SIG-M5 (cell line): Measurements from ENCODE around the gene CILP2.

Experiments used
- DNase-seq: peaks from one replicate; lab custom pipeline; 2025; lab: John Stamatoyannopoulos, UW

Gene CILP2

GRCh38 chr19:19505669-19506326 lies 32.3 kb upstream of the CILP2 start:
- DNase-seq = no peak

DNA sequence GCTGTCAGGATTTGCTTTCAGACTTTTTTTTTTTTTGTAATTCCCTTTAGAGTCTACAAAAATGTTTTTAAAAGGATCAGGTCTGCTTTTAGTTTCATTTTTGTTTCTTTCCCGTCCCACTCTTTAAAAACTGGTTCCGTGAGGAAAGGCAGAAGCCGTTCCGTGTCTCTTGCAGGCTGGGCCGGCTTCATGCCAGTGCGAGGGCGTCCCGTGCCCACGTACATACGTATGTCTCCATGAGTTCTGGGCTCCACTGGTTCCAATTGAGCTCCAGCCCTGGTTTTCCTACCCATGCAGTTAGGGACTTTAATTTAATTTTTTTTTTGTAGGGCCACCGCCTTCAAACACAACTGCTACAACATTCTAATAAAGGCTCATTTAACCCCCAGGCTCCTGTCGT lies 31.5 kb upstream of the CILP2 start:
- DNase-seq = no peak

GRCh38 chr19:19507354-19507753 lies 30.7 kb upstream of the CILP2 start:
- no peak for DNase-seq

- no peak for DNase-seq
Measured at GRCh38 chr19:19508217-19508616, 29.8 kb upstream of the CILP2 start.

DNA sequence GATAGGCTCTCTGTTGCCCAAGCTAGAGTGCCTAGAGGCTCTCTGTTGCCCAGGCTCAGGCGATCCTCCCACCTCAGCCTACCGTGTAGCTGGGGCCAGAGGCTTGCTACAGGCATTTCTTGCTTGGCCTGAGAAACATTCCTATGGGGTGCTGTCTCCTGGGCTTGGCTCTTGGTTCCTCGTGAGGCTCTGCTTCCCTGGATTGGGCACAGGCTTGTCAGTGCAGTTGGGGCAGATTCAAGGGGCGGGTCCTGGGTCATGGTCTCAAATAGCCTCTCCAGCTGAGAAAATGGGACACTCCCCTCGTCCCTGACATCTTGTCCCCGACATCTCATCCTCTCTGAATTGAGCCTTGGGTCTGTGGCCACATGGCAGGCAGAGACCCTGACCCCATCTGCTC lies 27.6 kb upstream of the CILP2 start:
- DNase-seq = no peak

DNA sequence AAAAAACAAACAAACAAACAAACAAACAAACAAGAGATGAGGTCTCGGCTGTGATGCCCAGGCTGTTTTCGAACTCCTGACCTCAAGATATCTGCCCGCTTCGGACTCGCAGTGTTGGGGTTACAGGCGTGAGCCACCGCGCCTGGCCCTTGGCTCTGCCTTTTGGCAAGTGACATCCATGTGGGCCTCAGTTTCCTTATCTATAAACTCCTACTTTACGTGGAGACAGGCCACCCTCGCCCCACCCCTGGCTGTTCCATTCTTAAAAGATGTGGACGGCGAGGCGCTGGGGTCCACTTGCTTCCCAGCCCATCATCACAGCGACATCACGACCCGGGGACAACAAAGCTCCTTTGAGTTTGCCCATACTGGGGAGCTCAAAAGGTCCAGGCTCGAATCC lies 24.4 kb upstream of the CILP2 start:
- no peak for DNase-seq

- no peak for DNase-seq
Measured at GRCh38 chr19:19514215-19514657, 23.8 kb upstream of the CILP2 start.

GRCh38 chr19:19514881-19515641 lies 23.0 kb upstream of the CILP2 start, which contains the start of gene TSSK6:
Gene TSSK6, minus strand, starts transcription at chr19:19515548. Its CDS starts 121 bp downstream, at chr19:19515427.
- no peak for DNase-seq

DNA sequence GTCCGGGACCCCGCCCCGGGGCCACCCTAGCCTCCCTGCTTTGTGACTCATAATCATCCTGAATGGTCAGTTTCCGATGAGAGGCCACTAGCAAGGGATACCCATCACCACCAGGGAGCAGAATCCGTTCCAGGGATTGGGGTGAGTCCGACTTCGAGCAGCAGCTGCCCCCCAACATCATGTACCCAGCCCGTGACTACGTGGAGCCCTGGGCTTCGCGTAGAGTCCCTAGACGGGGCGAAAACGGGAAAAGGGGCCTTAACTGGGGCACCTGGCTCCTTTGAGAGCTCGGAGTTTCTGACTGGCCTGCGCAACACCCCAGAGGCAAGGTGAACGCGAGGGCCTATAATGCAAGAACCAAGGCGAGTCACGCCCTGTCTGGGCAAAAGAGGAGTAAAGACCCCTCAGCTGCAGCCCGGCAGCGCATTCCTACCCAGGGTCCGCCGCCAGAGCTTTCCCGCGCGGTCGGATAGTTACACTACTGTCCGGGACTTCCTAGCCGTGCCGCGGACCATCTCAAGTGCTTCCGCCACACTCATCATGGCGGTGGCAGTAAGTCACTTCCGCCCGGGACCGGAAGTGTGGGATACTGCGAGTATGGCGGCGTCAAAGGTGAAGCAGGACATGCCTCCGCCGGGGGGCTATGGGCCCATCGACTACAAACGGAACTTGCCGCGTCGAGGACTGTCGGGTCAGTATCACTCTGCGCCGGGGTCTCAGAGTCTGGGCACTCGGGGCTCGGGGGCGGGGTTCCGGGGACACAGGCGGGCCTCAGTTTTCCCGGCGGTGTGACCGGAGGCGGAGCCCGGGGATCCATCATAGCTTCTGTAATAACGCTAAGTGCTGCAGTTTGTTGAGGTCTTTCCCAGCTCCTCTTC lies 22.2 kb upstream of the CILP2 start, which contains the start of gene NDUFA13:
Gene NDUFA13, plus strand, starts transcription at position 584 of the 878 bp plus-strand sequence. Its CDS starts 14 bp downstream, at position 598.
- peak; percentile 29 for DNase-seq

DNA sequence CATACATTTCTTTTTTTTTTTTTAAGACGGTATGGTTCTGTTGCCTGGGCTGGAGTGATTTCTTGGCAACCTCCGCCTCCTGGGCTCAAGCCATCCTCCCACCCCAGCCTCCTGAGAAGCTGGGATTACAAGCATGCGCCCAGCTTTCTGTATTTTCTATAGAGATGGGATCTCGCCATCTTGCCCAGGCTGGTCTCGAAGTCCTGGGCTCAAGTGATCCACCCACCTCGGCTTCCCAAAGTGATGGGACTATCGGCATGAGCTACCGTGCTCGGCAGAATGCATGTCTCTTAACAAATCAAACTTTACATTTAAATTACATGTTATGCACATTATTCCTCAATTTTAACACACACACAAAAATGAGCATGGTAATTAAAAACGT lies 20.8 kb upstream of the CILP2 start:
- DNase-seq = no peak

DNA sequence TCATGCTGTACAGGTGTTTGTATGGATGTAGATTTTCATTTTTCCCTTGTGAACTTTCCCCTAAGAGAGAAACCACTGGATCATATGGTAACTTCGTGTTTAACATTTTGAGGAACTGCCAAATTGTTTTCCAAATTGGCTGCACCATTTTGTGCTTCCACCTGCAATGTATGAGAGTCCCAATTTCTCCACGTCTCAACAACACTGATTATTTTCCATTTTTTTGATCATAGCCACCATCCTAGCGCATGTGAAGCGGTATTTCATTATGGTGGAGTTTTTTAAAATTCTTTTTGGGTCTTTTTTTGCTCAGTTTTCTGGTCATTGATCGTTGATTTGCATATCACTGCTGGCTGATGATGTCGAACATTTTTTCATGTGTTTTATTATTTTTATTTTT lies 17.1 kb upstream of the CILP2 start:
- no peak for DNase-seq

DNA sequence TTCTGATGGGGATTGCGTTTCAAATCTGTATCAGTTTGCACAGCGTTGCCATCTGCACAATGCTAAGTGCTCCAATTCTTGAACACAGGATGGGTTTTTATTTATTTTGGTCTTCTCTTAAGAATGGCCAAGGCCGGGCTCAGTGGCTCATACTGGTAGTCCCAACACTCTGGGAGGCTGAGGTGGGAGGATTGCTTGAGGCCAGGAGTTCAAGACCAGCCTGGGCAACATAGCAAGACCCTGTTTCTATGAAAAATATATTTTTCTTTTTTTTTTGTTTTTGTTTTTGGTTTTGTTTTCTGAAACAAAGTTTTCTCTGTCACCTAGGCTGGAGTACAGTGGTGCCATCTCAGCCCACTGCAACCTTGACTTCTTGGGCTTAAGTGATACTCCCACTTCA lies 14.9 kb upstream of the CILP2 start:
- DNase-seq = no peak

GRCh38 chr19:19524053-19524452 lies 14.0 kb upstream of the CILP2 start:
- DNase-seq = no peak

DNA sequence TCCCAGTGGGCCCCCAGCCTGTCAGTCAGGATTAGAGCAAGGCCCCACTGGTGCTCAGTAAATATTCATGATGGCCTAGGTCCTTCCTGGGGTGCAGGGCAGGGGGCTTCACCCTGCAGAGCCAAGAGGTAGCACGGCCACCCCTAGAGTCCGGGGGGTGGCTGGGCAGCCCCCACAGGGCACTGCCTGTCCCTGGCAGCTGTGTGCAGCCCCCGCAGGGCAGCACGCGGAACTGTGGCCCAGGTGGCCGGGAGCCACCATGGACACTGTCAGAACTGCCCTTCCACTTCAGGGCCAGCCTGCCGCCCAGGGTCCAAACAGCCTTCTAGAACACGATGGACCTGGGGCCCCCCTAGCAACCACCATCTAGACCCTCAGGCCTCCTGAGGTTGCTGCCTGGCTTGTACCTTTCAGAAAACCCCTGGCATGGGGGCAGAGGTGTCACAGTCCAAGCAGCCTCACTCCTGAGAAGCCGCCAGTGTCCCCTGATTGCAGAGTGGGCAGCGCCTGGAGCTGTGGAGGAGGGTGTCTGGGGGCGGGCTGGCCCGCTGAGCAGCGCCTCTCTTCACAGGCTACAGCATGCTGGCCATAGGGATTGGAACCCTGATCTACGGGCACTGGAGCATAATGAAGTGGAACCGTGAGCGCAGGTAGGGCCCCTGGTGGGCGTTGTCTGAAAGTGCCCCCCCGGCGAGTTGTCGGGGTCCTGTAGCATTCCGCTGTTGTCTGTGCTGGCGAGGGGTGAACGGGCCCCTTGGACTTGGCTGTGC lies 12.3 kb upstream of the CILP2 start:
- no peak for DNase-seq

DNA sequence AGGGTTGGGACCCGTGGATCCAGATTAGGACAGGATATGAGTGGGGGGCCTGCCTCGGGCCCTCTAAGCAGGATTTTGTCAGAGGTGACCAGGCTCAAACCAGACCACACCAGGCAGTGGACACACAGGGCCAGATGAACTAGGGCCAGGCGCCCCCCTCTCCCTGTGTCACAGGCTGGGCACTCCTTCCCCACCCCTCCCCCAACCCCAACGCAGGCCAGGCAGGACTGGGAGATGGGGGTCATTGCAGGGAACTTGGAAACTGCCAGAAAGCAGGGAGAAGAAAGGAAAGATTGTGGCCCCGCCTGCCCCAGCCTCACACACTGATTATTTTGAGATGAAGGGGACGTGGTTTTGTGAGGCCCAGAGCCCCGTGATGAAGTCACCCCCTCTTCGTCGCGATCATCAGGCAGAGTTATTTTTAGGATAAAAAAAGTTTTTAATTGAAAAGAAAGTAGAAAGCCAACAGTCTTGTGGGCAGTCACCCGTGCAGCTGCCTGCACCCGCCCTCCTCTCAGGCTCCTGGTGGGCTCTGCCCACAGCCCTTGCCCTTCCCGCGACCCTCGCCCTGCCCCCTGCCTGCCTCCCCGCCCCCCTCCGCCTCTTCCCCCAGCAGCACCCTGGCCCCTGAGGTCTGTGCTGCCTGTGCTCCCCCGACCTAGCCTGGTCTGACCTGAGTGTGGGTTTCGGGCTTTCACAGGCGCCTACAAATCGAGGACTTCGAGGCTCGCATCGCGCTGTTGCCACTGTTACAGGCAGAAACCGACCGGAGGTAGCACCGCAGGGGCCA lies 11.3 kb upstream of the CILP2 start:
- DNase-seq = no peak

GRCh38 chr19:19527371-19527656 lies 10.8 kb upstream of the CILP2 start:
- no peak for DNase-seq

DNA sequence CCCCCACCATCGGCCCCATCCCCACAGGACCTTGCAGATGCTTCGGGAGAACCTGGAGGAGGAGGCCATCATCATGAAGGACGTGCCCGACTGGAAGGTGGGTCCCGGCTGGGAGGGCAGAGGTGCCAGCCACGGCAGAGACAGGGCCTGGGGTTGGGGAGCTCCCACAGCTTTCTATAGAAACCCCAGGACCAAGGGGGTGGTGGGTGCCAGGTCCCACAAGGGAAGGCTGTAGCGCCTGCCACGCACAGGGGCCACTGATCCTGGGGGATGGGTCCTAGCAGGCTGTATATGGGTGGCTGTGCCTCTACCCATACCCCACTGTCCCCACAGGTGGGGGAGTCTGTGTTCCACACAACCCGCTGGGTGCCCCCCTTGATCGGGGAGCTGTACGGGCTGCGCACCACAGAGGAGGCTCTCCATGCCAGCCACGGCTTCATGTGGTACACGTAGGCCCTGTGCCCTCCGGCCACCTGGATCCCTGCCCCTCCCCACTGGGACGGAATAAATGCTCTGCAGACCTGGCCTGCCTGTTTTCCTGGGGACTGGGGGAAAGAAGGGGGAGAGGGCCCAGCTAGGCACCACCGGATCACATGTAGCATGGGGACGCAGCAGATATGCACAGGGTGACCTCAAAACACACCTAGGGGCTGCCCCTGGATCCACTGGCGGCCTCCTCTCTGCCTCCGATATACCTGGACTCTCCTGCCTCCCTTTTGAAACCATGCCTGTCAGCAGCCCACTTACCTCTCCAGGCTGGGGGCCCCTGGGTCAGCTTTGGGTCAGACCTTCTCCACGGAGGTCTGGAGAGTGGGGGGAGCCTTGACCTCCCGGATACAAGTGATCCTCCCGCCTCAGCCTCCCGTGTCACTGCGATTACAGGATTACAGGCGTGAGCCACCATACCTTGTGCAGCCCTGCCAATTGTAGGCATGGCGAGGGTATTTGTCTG lies 10.1 kb upstream of the CILP2 start:
- no peak for DNase-seq

GRCh38 chr19:19528721-19529490 lies 9.2 kb upstream of the CILP2 start, which contains the start of gene YJEFN3:
Gene YJEFN3, plus strand, starts transcription at chr19:19528911. Its CDS starts 22 bp downstream, at chr19:19528933.
- DNase-seq = no peak

DNA sequence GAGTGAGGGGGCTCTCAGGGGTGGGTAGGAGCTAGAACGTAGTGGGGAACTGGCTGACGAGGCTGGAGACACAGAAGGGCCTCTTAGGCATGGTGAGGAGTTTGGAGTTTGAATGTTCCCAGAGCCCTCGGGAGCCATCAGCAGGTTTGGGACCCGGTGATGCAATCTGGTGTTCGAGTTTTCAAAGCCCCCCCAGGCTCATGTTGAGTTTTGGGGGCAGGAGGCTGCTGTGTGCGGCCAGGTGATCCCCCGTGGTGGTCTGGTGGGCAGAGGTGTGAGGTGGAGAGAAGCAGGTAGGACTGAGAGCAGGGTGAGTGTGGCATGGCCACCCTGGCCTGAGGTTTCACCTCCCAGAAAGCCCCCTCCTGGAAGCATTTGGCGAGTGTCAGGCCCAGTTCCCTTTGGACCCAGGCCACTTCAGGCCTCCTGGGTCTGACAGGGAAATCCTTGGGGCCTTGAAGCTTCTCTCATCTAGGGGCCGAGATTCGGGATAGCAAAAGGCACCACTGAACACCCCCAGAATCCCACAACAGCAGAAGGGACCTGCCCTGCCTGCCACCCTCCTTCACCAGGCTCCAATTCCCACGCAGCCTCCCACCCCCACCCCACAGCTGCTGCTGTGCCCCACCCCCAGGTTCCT lies 8.2 kb upstream of the CILP2 start:
- no peak for DNase-seq
